ENCODE measurements around the gene ATXN7. TPM values are rescaled to one million over a fixed set of nuclear protein-coding genes. Genes with fewer than 3 reads are reported as not detected.

Gene ATXN7
- total RNA-seq, 1 experiment from 2014 or later: 3.6 TPM

DNA sequence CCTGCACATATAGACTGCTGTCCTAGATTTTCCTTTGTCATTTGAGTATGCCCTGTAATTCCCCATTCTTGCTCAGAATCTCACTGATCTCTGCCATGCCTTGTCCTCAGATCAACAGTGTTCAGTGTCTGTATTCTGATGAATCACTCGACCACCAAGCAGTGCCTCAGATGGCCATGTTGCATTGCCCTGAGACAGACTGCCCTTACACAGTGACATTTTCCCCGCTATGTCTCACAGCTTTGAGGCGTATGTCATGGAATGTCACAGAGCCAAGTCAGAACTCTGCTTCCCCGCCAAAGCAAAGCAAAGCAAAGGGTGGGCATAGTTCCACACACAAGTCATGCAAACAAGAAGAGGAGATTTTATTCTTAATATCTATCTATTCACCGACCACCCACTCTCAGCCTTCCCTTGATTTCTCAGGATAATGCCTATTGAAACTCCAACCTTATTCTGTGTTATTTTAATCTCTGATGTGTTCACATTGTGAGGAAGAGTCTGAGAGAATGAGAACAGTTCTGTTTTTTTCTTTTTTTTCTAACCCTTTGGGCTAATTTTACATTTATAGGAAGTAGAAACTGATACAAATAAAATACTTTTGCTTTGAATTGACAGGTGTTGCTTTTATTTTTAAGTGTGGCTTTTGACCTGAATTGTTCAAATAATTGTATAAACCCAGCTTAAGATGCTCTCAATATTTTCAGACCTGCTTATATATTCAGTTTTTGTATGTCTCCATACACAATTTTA, 176.5 kb downstream of the ATXN7 start:
- Histone ChIP-seq H3K27me3 (ENCODE audit: low read length) (no peaks in the 10 kb centered on the region), H3F3A (ENCODE audit: low read length, unreplicated experiment) (no peaks in the 10 kb centered on the region), H3K4me3 (ENCODE audit: low read length) (no peak overlapping the region), H3K36me3 (ENCODE audit: low read depth, low read length) (no peaks in the 10 kb centered on the region), H3K4me2 (ENCODE audit: low read length) (no peak overlapping the region), H3K9me3 (ENCODE audit: low read length) (no peaks in the 10 kb centered on the region), H4K20me1 (ENCODE audit: low read length) (no peaks in the 10 kb centered on the region), H3K79me2 (ENCODE audit: low read length) (no peaks in the 10 kb centered on the region), H3K9ac (ENCODE audit: low read length) (no peak overlapping the region), H3K4me1 (ENCODE audit: insufficient read depth, low read length) (peaks cover 6% of the 10 kb centered on the region; the same call in 1 of the 2 replicates), H3K27ac (ENCODE audit: low read length) (no peak overlapping the region), H3K9me2 (replicated peaks; ENCODE audit: low read length) (no peaks in the 10 kb centered on the region), H2AFZ (ENCODE audit: low read length) (no peak overlapping the region)
- ATAC-seq (no peak), DNase-seq (no peak)
- TF ChIP-seq EZH2phosphoT487 (IDR thresholded peaks at IDR 0.05; ENCODE audit: borderline replicate concordance, low read length): no peak
- CTCF ChIA-PET: no interaction called here
- BruUV-seq (replicated peaks): no TSS peak
- POLR2A ChIA-PET (ENCODE audit: unreplicated experiment): no interaction called here
- intact Hi-C loops (cut with micrococcal nuclease): no loop called here

DNA sequence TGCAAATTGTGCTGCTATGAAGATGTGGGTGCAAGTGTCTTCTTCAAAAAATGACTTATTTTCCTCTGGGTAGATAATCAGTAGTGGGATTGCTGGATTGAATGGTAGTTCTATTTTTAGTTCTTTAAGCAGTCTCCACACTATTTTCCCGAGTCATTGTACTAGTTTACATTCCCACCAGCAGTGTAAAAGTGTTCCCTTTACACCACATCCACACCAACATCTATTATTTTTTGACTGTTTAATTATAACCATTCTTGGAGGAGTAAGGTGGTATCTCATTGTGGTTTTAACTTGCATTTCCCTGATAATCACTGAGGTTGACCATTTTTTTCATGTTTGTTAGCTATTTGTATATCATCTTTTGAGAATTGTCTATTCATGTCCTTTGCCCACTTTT, 179.3 kb downstream of the ATXN7 start:
- H3K79me2 ChIP-seq (ENCODE audit: low read length): no peaks in the 10 kb centered on the region
- ChIA-PET POLR2A (ENCODE audit: unreplicated experiment) (no interaction called here), CTCF (no interaction called here)
- H2AFZ ChIP-seq (ENCODE audit: low read length): no peak overlapping the region
- H3K9me2 ChIP-seq (replicated peaks; ENCODE audit: low read length): no peaks in the 10 kb centered on the region
- intact Hi-C loops (cut with micrococcal nuclease): no loop called here
- no peak for ATAC-seq
- H3K36me3 ChIP-seq (ENCODE audit: low read depth, low read length): no peaks in the 10 kb centered on the region
- no peak overlapping the region for H3K4me3 ChIP-seq (ENCODE audit: low read length)
- H3K4me1 ChIP-seq (ENCODE audit: insufficient read depth, low read length): peaks cover 10% of the 10 kb centered on the region
- no peaks in the 10 kb centered on the region for H3K9me3 ChIP-seq (ENCODE audit: low read length)
- H3K27me3 ChIP-seq (ENCODE audit: low read length): no peaks in the 10 kb centered on the region
- no TSS peak for BruUV-seq (replicated peaks)
- no peaks in the 10 kb centered on the region for H4K20me1 ChIP-seq (ENCODE audit: low read length)
- no peaks in the 10 kb centered on the region for H3F3A ChIP-seq (ENCODE audit: low read length, unreplicated experiment)
- no peak overlapping the region for H3K4me2 ChIP-seq (ENCODE audit: low read length)
- no peak overlapping the region for H3K9ac ChIP-seq (ENCODE audit: low read length)
- peak overlapping the region; percentile 64 for H3K27ac ChIP-seq (ENCODE audit: low read length)
- TF ChIP-seq EZH2phosphoT487 (IDR thresholded peaks at IDR 0.05; ENCODE audit: borderline replicate concordance, low read length): no peak
- no peak for TF ChIP-seq EZH2 (IDR thresholded peaks at IDR 0.05; ENCODE audit: low read length, unreplicated experiment)
- TF ChIP-seq, protein P1, sequence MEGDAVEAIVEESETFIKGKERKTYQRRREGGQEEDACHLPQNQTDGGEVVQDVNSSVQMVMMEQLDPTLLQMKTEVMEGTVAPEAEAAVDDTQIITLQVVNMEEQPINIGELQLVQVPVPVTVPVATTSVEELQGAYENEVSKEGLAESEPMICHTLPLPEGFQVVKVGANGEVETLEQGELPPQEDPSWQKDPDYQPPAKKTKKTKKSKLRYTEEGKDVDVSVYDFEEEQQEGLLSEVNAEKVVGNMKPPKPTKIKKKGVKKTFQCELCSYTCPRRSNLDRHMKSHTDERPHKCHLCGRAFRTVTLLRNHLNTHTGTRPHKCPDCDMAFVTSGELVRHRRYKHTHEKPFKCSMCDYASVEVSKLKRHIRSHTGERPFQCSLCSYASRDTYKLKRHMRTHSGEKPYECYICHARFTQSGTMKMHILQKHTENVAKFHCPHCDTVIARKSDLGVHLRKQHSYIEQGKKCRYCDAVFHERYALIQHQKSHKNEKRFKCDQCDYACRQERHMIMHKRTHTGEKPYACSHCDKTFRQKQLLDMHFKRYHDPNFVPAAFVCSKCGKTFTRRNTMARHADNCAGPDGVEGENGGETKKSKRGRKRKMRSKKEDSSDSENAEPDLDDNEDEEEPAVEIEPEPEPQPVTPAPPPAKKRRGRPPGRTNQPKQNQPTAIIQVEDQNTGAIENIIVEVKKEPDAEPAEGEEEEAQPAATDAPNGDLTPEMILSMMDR (conservative IDR thresholded peaks at IDR 0.05; ENCODE audit: low read depth, low read length): no peak
- no peak for DNase-seq

DNA sequence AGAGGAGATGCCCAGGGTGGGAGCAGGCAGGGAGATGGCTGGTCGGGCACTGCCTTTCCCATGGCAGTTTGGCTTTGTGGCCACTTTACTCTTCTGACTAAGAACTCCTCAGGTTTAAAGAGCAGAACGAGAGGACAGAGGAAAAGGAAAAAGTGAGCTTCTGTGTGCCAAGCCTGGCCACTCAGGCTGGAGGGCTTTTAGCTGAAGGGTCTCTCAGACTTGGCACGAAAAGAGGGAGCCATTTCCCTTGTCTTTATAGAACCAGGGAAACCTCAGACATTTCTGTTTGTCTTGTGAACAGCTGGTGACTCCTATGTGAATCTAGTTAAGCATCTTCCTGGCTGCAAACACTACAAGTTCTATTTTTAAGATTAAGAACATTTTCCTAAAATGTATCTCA, 182.9 kb downstream of the ATXN7 start:
- POLR2A ChIA-PET (ENCODE audit: unreplicated experiment): no interaction called here
- peaks cover 28% of the 10 kb centered on the region for H3K4me1 ChIP-seq (ENCODE audit: insufficient read depth, low read length)
- no peak overlapping the region for H3K27ac ChIP-seq (ENCODE audit: low read length)
- H3F3A ChIP-seq (ENCODE audit: low read length, unreplicated experiment): no peaks in the 10 kb centered on the region
- no peak overlapping the region for H3K9ac ChIP-seq (ENCODE audit: low read length)
- H3K4me2 ChIP-seq (ENCODE audit: low read length): no peak overlapping the region
- H3K36me3 ChIP-seq (ENCODE audit: low read depth, low read length): no peaks in the 10 kb centered on the region
- no peaks in the 10 kb centered on the region for H3K9me3 ChIP-seq (ENCODE audit: low read length)
- H2AFZ ChIP-seq (ENCODE audit: low read length): no peak overlapping the region
- intact Hi-C loops (cut with micrococcal nuclease): no loop called here
- H3K27me3 ChIP-seq (ENCODE audit: low read length): no peaks in the 10 kb centered on the region
- no TSS peak for BruUV-seq (replicated peaks)
- H3K4me3 ChIP-seq (ENCODE audit: low read length): no peak overlapping the region
- H4K20me1 ChIP-seq (ENCODE audit: low read length): no peaks in the 10 kb centered on the region
- TF ChIP-seq EZH2phosphoT487 (IDR thresholded peaks at IDR 0.05; ENCODE audit: borderline replicate concordance, low read length): no peak
- TF ChIP-seq, protein P1 (conservative IDR thresholded peaks at IDR 0.05; ENCODE audit: low read depth, low read length): no peak
- TF ChIP-seq EZH2 (IDR thresholded peaks at IDR 0.05; ENCODE audit: low read length, unreplicated experiment): no peak
- no peaks in the 10 kb centered on the region for H3K79me2 ChIP-seq (ENCODE audit: low read length)
- DNase-seq: no peak
- CTCF ChIA-PET: no interaction called here
- no peak for ATAC-seq
- H3K9me2 ChIP-seq (replicated peaks; ENCODE audit: low read length): no peaks in the 10 kb centered on the region
